WTC11 (cell line): ENCODE measurements around the gene BTBD8.

ENCODE experiments used
- CTCF ChIP-seq: fragments of 200-600 bp; IDR thresholded peaks from 2 replicates; pipeline ENCODE4 v1.8.0; 2022; ENCODE audit warnings: antibody characterized with exemption
- FOXJ3 ChIP-seq: sonication (generic); formaldehyde crosslinking; IDR thresholded peaks from 2 replicates; pipeline ENCODE4 v1.9.0; 2021; ENCODE audit warnings: missing genetic modification reagents, mild to moderate bottlenecking, borderline replicate concordance
- ZBTB21 ChIP-seq: sonication (generic); formaldehyde crosslinking; IDR thresholded peaks from 2 replicates; pipeline ENCODE4 v1.8.1; 2023; ENCODE audit warnings: mild to moderate bottlenecking, missing genetic modification reagents, borderline replicate concordance
- ZNF232 ChIP-seq: sonication (generic); formaldehyde crosslinking; IDR thresholded peaks from 2 replicates; pipeline ENCODE4 v1.8.0; 2022; ENCODE audit warnings: mild to moderate bottlenecking, missing genetic modification reagents
- TF ChIP-seq, protein P1 (sequence below): sonication (generic); formaldehyde crosslinking; IDR thresholded peaks from 2 replicates; pipeline ENCODE4 v1.8.0; 2022; ENCODE audit warnings: mild to moderate bottlenecking, missing genetic modification reagents

GRCh38 chr1:92192246-92192645 lies 112.1 kb downstream of the BTBD8 start:
- TF ChIP-seq CTCF: no peak
- TF ChIP-seq, protein P1, sequence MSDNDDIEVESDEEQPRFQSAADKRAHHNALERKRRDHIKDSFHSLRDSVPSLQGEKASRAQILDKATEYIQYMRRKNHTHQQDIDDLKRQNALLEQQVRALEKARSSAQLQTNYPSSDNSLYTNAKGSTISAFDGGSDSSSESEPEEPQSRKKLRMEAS (CRISPR knock-in tag): no peak
- TF ChIP-seq ZNF232 (CRISPR knock-in tag): no peak
- TF ChIP-seq FOXJ3 (CRISPR knock-in tag): no peak
- TF ChIP-seq ZBTB21 (CRISPR knock-in tag): no peak
